ENCODE data around the gene ATP6V1C2. TPM values are rescaled to one million over a fixed set of nuclear protein-coding genes. Genes with fewer than 3 reads are reported as not detected.

ATP6V1C2 gene
- total RNA-seq, 2 experiments from 2014 or later, result not detected

DNA sequence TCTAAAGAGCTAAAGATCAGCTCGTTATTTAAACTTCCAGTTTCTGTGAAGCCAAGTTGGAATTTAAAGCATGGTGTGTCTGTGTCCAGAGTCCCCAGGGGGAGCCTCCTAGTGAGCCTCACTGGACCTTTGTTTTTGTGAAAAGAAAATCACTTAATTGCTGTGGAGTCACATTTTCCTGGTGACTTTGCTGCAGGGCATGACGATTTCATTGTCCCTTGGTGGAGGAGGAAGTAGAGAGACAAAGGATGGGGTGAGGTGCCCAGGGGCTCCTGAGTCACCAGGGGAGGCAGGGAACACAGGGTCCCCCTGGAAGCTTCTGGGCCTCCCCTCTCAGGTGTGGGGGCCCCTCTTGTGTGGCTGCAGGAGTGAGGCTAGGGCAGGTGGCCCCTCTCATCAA is 19.7 kb downstream of the ATP6V1C2 start:
- H3K4me1 Mint-ChIP-seq (ENCODE audit: low read depth), result no peaks in the 10 kb centered on the region
- no peak overlapping the region for H3K4me3 Mint-ChIP-seq
- POLR2A ChIA-PET, result no interaction called here
- no peaks in the 10 kb centered on the region for H3K27me3 ChIP-seq (ENCODE audit: control insufficient read depth in 1 of 2, insufficient read depth in 2 of 2, low read length in 2 of 2)
- H3K4me1 ChIP-seq (ENCODE audit: insufficient read depth, low read length), result no peaks in the 10 kb centered on the region
- no peak overlapping the region for H3K27ac Mint-ChIP-seq
- no peaks in the 10 kb centered on the region for H3K9me3 ChIP-seq (ENCODE audit: control insufficient read depth in 1 of 2, insufficient read depth in 1 of 2, low read length in 2 of 2)
- H3K36me3 Mint-ChIP-seq (ENCODE audit: low read depth), result no peaks in the 10 kb centered on the region
- TF ChIP-seq, protein P1, sequence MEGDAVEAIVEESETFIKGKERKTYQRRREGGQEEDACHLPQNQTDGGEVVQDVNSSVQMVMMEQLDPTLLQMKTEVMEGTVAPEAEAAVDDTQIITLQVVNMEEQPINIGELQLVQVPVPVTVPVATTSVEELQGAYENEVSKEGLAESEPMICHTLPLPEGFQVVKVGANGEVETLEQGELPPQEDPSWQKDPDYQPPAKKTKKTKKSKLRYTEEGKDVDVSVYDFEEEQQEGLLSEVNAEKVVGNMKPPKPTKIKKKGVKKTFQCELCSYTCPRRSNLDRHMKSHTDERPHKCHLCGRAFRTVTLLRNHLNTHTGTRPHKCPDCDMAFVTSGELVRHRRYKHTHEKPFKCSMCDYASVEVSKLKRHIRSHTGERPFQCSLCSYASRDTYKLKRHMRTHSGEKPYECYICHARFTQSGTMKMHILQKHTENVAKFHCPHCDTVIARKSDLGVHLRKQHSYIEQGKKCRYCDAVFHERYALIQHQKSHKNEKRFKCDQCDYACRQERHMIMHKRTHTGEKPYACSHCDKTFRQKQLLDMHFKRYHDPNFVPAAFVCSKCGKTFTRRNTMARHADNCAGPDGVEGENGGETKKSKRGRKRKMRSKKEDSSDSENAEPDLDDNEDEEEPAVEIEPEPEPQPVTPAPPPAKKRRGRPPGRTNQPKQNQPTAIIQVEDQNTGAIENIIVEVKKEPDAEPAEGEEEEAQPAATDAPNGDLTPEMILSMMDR (IDR thresholded peaks at IDR 0.05), result no peak
- intact Hi-C loops (cut with DNase I, micrococcal nuclease), result no loop called here
- CTCF ChIA-PET, result no interaction called here
- no peak overlapping the region for H3K27ac ChIP-seq (ENCODE audit: low read depth in 1 of 2, low read length in 2 of 2)
- no peaks in the 10 kb centered on the region for H3K9me3 Mint-ChIP-seq
- H3K36me3 ChIP-seq (ENCODE audit: insufficient read depth, low read length), result no peaks in the 10 kb centered on the region
- DNase-seq (no peak), ATAC-seq (ENCODE audit: poor library complexity) (no peak)
- peaks cover 3% of the 10 kb centered on the region for H3K27me3 Mint-ChIP-seq
- no peak overlapping the region for H3K4me3 ChIP-seq (ENCODE audit: low read length)

DNA sequence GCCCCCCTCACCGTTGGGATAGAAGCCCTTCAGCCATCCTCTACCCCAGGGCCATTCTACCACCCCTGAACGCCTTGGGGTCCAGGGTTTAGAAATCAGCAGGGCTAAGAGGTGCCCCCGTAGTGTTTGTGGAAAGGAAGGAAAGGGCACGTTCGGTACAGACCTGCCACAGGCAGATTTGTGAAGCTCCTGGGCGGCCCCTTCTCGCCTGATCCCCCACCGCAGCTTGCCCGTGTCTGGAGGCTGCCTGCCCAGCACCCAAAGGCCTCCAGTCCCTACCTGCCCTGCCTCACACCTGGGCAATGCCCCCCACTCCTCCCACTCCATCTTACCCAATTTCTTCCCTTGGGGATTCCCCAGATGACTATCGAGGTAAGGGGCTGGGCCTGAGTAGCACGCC is 21.2 kb downstream of the ATP6V1C2 start:
- no peaks in the 10 kb centered on the region for H3K36me3 Mint-ChIP-seq (ENCODE audit: low read depth)
- Histone ChIP-seq H3K27ac (ENCODE audit: low read depth in 1 of 2, low read length in 2 of 2) (no peak overlapping the region), H3K9me3 (ENCODE audit: control insufficient read depth in 1 of 2, insufficient read depth in 1 of 2, low read length in 2 of 2) (no peaks in the 10 kb centered on the region), H3K4me3 (ENCODE audit: low read length) (no peak overlapping the region), H3K4me1 (ENCODE audit: insufficient read depth, low read length) (no peaks in the 10 kb centered on the region), H3K36me3 (ENCODE audit: insufficient read depth, low read length) (no peaks in the 10 kb centered on the region), H3K27me3 (ENCODE audit: control insufficient read depth in 1 of 2, insufficient read depth in 2 of 2, low read length in 2 of 2) (no peaks in the 10 kb centered on the region)
- intact Hi-C loops (cut with DNase I, micrococcal nuclease), result no loop called here
- CTCF ChIA-PET, result no interaction called here
- no peak overlapping the region for H3K4me3 Mint-ChIP-seq
- TF ChIP-seq, protein P1 (IDR thresholded peaks at IDR 0.05), result no peak
- no peaks in the 10 kb centered on the region for H3K9me3 Mint-ChIP-seq
- DNase-seq (no peak), ATAC-seq (ENCODE audit: poor library complexity) (no peak)
- peaks cover 3% of the 10 kb centered on the region for H3K27me3 Mint-ChIP-seq
- POLR2A ChIA-PET, result no interaction called here
- no peak overlapping the region for H3K27ac Mint-ChIP-seq
- H3K4me1 Mint-ChIP-seq (ENCODE audit: low read depth), result no peaks in the 10 kb centered on the region

DNA sequence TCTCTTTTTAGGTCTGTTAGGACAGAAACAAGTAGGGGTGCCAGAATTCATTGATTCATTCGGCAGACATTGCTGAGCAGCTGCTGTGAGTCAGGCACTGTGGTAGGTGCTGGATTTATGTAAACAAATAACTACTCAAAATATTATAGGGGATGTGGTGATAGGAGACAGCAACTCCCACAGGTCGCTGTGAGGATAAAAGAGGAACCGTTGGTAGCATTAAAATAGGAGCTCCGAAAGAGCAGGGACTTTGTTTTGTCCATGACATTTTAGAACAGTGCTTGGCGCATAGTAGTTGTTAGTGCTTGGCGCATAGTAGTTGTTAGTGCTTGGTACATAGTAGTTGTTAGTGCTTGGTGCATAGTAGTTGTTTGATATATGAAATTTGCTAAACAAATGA is 29.2 kb downstream of the ATP6V1C2 start:
- Histone ChIP-seq H3K36me3 (ENCODE audit: insufficient read depth, low read length) (no peaks in the 10 kb centered on the region), H3K4me1 (ENCODE audit: insufficient read depth, low read length) (no peaks in the 10 kb centered on the region), H3K27me3 (ENCODE audit: control insufficient read depth in 1 of 2, insufficient read depth in 2 of 2, low read length in 2 of 2) (no peaks in the 10 kb centered on the region), H3K27ac (ENCODE audit: low read depth in 1 of 2, low read length in 2 of 2) (no peak overlapping the region), H3K4me3 (ENCODE audit: low read length) (no peak overlapping the region), H3K9me3 (ENCODE audit: control insufficient read depth in 1 of 2, insufficient read depth in 1 of 2, low read length in 2 of 2) (no peaks in the 10 kb centered on the region)
- H3K36me3 Mint-ChIP-seq (ENCODE audit: low read depth), result no peaks in the 10 kb centered on the region
- no peaks in the 10 kb centered on the region for H3K9me3 Mint-ChIP-seq
- ChIA-PET POLR2A (no interaction called here), CTCF (no interaction called here)
- ATAC-seq (ENCODE audit: poor library complexity), result no peak
- peaks cover 4% of the 10 kb centered on the region for H3K27me3 Mint-ChIP-seq
- TF ChIP-seq, protein P1 (IDR thresholded peaks at IDR 0.05), result no peak
- H3K4me1 Mint-ChIP-seq (ENCODE audit: low read depth), result no peaks in the 10 kb centered on the region
- intact Hi-C loops (cut with DNase I, micrococcal nuclease), result no loop called here
- H3K4me3 Mint-ChIP-seq, result no peak overlapping the region
- no peak for DNase-seq
- no peak overlapping the region for H3K27ac Mint-ChIP-seq
